Effector memory CD4-positive, alpha-beta T cell (primary cell): Measurements from ENCODE around the gene DMRTB1.

ENCODE experiments used
- DNase-seq, 3 donors: peaks; one replicate each; pipeline ENCODE4 v3.0.0-alpha.2; 2020
- H3K27ac ChIP-seq: 2 replicates; pipeline ENCODE4 v1.7.0; 2013; ENCODE audit warnings: mild to moderate bottlenecking, low read length, moderate library complexity; ENCODE audit not compliant: insufficient read depth, poor library complexity, severe bottlenecking
- H3K27me3 ChIP-seq: replicated peaks from 2 replicates; pipeline ENCODE4 v1.7.0; 2013; ENCODE audit warnings: mild to moderate bottlenecking, low read length; ENCODE audit not compliant: insufficient read depth, control insufficient read depth, poor library complexity, severe bottlenecking
- H3K36me3 ChIP-seq: 2 replicates; pipeline ENCODE4 v1.7.0; 2013; ENCODE audit warnings: mild to moderate bottlenecking, low read length, moderate library complexity; ENCODE audit not compliant: control insufficient read depth, insufficient read depth
- H3K4me1 ChIP-seq: 2 replicates; pipeline ENCODE4 v1.7.0; 2013; ENCODE audit warnings: low read length, mild to moderate bottlenecking; ENCODE audit not compliant: control insufficient read depth, insufficient read depth, poor library complexity, severe bottlenecking
- H3K4me3 ChIP-seq: 2 replicates; pipeline ENCODE4 v1.7.0; 2013; ENCODE audit warnings: low read length, low read depth, mild to moderate bottlenecking; ENCODE audit not compliant: insufficient read depth, poor library complexity, severe bottlenecking
- H3K9me3 ChIP-seq: 2 replicates; pipeline ENCODE4 v1.7.0; 2013; ENCODE audit warnings: mild to moderate bottlenecking, low read length, moderate library complexity; ENCODE audit not compliant: control insufficient read depth

DMRTB1 gene

DNA sequence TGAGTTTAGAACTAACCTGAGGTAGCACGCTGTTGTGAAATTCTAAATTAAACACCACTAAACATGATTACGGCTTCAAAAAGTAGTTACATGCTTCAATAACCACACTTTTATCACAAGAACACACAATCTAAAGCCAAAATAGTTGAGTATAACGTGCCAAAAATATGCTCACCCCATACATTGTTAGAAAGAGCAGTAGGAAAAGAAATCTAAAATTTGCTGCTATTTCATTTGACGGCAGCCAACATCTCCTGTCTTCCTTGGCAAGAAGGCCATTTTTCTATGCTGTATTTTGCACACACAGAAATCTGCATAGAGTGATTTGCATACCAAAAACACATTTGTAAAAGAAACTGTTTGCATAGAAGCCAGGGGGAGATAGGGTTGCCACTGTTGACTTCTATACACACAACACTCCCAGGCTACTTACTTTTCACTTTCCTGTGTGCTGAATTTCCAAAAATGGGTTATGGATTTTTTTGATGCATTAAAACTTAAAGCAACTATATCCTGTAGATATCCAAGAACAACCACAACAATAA lies 42.9 kb upstream of the DMRTB1 start:
- no peaks in the 10 kb centered on the region for H3K27me3 ChIP-seq
- H3K9me3 ChIP-seq = no peaks in the 10 kb centered on the region
- no peak for DNase-seq
- H3K27ac ChIP-seq = no peak overlapping the region
- no peak overlapping the region for H3K4me3 ChIP-seq
- no peaks in the 10 kb centered on the region for H3K36me3 ChIP-seq
- H3K4me1 ChIP-seq = peaks cover 32% of the 10 kb centered on the region

DNA sequence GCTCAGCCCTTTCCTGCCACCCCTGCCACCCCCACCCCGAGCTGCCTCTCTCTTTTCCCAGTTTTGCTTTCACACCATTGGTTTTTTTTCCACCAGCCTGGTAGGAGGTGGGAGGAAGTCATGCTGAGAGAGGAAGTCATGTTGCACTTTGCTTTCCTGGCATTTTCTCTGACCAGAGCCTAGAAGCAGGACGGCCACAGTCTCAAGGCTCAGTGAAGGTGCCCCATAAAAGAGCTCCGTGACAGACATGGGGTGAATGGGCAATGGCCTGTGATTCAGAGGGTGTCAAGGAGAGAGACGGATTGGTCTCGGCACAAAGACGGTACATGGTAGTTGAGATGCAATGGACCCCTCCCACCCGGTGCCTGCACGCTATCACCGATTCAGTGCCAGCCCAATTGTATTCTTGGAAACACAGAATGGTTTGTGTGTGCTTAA lies 42.1 kb upstream of the DMRTB1 start:
- Histone ChIP-seq H3K4me3 (no peak overlapping the region), H3K27ac (no peak overlapping the region), H3K36me3 (no peaks in the 10 kb centered on the region), H3K9me3 (no peaks in the 10 kb centered on the region), H3K27me3 (no peaks in the 10 kb centered on the region), H3K4me1 (peaks cover 25% of the 10 kb centered on the region)
- DNase-seq = no peak

DNA sequence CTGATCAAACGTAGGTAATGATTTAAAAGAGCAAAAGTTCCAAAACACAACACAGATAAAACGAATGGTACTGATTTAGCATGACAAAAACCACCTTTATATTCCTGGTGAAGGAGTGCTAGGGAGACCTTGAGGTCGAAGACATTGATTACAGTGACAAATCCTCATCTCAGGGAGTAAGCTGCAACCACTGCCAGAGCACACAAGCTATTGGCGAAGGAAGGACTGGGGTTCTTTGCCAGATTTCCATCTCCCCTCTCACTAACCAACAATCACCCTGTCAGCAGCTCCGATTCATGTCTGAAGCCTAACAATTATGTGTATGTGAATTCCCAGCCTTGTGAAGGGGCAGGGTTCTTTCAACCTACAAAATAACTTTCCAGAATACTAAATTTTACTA lies 40.2 kb upstream of the DMRTB1 start:
- Histone ChIP-seq H3K9me3 (no peaks in the 10 kb centered on the region), H3K4me1 (peaks cover 6% of the 10 kb centered on the region), H3K36me3 (no peaks in the 10 kb centered on the region), H3K4me3 (no peak overlapping the region), H3K27ac (no peak overlapping the region), H3K27me3 (no peaks in the 10 kb centered on the region)
- DNase-seq = no peak

DNA sequence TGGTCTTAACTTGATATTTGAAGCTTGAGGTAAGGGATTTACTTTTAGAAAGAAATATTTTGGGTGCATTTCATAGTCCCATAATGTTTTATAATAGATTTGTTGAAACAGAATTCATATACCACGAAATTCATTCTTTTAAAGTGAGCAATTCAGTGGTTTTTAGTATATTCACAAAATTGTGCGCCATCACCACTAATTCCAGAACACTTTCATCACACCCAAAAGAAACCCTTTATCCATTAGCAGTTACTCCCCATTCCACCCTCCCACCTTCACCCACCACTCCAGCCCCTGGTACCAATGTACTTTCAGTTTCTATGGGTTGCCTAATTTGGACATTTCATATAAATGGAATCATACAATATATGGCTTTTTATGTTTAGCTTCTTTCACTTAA lies 38.9 kb upstream of the DMRTB1 start:
- no peak overlapping the region for H3K27ac ChIP-seq
- no peak for DNase-seq
- H3K4me3 ChIP-seq = no peak overlapping the region
- no peaks in the 10 kb centered on the region for H3K9me3 ChIP-seq
- H3K36me3 ChIP-seq = no peaks in the 10 kb centered on the region
- H3K27me3 ChIP-seq = no peaks in the 10 kb centered on the region
- no peaks in the 10 kb centered on the region for H3K4me1 ChIP-seq

DNA sequence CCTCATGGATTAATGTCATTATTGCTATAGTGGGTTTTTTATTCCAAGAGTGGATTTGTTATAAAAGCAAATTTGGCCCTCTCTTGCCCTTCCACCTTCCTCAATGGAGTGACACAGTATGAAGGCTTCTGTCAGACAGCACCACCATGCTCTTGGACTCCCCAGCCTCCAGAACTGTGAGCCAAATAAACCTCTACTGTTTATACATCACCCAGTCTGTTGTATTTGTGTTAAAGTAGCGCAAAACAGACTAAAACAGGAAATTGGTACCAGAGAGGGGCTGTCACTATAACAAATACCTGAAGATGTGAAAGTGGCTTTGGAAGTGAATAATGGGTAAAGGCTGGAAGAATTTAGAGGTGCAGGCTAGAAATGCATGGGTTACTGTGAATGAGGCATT lies 38.0 kb upstream of the DMRTB1 start:
- Histone ChIP-seq H3K4me1 (no peaks in the 10 kb centered on the region), H3K4me3 (no peak overlapping the region), H3K27ac (no peak overlapping the region), H3K9me3 (no peaks in the 10 kb centered on the region), H3K27me3 (no peaks in the 10 kb centered on the region), H3K36me3 (no peaks in the 10 kb centered on the region)
- no peak for DNase-seq

DNA sequence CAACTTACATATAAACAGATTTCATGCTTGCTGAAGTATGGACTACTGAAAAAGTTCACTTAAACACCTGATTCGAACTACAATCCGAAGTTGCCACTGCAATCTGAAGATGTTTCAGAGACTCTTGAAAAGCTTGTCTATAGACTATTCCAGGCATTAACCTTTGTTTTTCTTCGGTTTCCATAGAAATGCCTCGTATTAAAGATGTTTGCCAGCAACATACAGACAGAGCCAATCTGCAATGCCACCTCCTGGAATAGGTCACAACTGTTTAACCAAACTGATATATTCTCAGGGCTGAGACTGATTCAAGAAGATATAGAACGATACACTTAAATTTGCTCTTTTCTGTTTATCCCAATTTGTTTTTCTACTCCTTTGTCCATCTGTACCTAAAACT lies 28.9 kb upstream of the DMRTB1 start:
- Histone ChIP-seq H3K4me1 (peaks cover 10% of the 10 kb centered on the region), H3K27ac (no peak overlapping the region), H3K36me3 (no peaks in the 10 kb centered on the region), H3K4me3 (no peak overlapping the region), H3K9me3 (no peaks in the 10 kb centered on the region), H3K27me3 (no peaks in the 10 kb centered on the region)
- DNase-seq = no peak

DNA sequence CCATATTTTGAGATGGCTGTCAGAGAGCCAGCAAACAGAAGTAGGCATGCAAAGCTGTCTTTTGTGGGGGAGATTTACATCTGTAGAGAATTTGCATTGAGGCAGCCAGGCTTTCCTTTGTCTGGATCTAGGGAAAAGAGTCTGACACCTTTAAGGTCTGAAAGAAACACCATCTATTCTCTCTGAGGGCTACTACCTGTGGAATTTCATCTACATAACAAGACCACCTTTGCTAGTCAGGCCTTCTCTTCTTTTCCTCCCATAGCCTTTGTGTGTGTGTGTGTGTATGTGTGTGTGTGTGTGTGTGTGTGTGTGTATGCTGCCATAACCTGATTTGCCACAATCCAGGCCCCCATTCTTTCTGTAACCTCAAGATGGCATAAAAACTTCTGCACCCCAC lies 28.4 kb upstream of the DMRTB1 start:
- H3K36me3 ChIP-seq = no peaks in the 10 kb centered on the region
- no peak overlapping the region for H3K4me3 ChIP-seq
- peaks cover 10% of the 10 kb centered on the region for H3K4me1 ChIP-seq
- no peaks in the 10 kb centered on the region for H3K27me3 ChIP-seq
- no peaks in the 10 kb centered on the region for H3K9me3 ChIP-seq
- no peak overlapping the region for H3K27ac ChIP-seq
- no peak for DNase-seq

DNA sequence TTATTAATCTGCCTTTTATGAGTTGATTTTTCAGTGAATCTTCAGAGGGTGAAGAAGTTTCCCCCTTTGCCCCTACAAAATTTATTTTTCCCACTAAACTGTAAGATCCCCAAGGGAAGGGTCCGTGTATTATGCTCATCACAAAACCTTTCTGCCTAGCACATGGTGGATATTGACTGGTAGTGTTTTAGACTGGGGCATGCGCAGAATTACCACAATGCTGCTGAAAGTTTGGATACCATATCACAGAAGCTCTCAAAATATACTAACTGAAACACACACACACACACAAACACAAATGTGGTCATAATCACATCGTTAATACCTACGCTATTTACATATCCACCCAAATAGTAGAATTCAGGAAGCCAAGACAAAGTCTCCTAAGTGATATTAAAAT lies 28.0 kb upstream of the DMRTB1 start:
- H3K9me3 ChIP-seq = no peaks in the 10 kb centered on the region
- peaks cover 10% of the 10 kb centered on the region for H3K4me1 ChIP-seq
- no peaks in the 10 kb centered on the region for H3K36me3 ChIP-seq
- H3K27me3 ChIP-seq = no peaks in the 10 kb centered on the region
- no peak overlapping the region for H3K4me3 ChIP-seq
- no peak for DNase-seq
- no peak overlapping the region for H3K27ac ChIP-seq

DNA sequence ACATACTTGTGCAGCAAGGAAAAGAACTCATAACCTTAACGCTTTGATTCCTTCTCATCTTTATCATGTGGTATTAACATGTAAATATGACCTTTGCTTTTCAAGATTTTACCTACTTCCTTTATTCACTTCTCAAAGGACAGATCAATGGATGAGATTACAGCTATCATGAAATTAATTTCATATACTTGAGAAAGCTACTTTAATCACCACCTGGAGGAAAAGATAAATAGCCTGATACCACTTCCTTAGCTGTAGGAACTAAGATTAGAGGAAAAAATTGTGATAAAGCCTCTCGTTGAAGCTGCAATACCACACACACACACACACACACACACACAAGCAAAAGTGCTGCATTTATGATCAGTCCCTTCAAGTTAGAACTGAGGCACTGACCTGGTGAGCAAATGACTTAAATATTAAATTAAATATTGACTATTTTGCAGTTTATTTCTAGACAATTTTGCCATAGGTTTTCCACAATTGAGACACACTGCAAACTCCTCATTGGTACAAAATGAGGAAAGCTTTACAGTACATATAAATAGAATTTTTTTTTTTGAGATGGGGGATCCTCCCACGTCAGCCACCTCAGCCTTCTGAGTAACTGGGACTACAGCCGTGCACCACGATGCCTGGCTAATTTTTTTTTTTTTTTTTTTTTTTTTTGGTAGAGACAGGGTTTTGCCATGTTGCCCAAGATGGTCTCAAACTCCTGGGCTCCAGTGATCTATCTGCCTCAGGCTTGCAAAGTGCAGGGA lies 27.2 kb upstream of the DMRTB1 start:
- H3K9me3 ChIP-seq = no peaks in the 10 kb centered on the region
- H3K4me3 ChIP-seq = no peak overlapping the region
- no peak for DNase-seq
- peaks cover 10% of the 10 kb centered on the region for H3K4me1 ChIP-seq
- H3K27me3 ChIP-seq = no peaks in the 10 kb centered on the region
- no peak overlapping the region for H3K27ac ChIP-seq
- no peaks in the 10 kb centered on the region for H3K36me3 ChIP-seq

DNA sequence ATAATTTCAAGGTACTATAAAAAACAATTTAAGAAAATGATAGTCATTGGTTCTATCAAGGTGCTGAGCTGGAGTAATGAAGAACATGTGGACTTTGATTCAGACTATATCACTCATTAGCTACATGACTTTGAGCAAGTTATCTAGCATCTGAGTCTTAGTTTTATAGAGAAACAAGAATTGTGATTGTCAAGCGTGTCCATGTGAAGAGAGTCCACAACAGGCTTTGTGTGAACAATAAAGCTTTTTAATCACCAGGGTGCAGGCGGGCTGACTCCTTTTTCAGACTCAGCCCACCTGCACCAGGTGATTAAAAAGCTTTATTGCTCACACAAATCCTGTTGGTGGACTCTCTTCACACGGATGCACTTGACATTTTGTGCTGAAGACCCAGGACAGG lies 26.6 kb upstream of the DMRTB1 start:
- no peak for DNase-seq
- Histone ChIP-seq H3K4me1 (peaks cover 10% of the 10 kb centered on the region), H3K4me3 (no peak overlapping the region), H3K36me3 (no peaks in the 10 kb centered on the region), H3K9me3 (no peaks in the 10 kb centered on the region), H3K27me3 (no peaks in the 10 kb centered on the region), H3K27ac (no peak overlapping the region)
